GM12801 (cell line): ENCODE results near the gene BACE2.

Experiments
- TF ChIP-seq, protein P1 (sequence below): IDR thresholded peaks from one replicate; pipeline ENCODE4 v1.5.1; 2011; ENCODE audit warnings: control low read depth; ENCODE audit not compliant: insufficient read length; ENCODE audit errors: extremely low read depth

BACE2 gene

DNA sequence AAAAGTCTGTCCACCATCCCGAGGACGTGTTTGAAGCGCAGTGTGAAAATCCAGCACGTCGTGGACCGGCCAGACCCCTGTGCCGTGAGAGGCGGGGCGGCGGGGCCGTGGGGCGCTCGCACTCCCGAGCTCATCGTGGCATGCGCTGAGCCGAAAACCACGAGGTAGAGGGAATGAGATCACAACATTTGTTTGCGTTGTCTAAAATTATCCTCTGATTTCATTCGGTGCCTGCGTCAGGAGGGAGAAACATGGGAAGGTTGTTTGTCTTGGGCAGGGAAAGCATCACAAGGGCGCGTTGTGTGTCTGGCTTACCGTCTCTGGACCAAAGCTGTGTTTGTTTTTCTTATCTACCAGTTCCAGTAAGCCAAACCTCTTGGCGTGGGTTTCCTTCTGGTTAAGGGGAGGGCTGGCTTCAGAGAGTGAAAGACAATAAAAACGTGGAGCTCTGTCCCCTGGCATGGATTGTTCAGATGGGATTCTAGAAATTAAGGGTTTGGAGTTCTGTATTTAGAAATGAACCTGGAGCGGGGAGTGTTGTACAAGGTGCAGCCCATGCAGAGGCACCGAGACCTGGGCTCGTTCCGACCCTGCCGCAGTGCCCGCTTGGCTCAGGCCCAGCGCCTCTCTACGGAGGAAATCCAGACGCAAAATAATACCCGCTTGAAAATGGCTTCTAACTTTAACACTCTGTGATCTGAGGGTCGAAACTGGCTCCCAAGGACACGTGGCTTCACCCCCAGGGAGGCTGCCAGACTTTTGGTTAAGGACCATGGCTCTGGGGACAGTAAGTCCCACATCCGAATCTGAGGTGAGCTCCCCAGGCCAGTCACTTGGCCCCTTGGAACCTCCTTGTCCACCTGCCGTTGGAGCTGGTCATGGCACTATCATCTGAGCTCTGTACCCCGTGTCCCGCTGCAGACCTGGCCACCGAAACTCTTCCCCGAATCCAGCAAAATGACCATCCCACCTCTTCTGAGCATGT, 79.9 kb downstream of the BACE2 start:
- TF ChIP-seq, protein P1, sequence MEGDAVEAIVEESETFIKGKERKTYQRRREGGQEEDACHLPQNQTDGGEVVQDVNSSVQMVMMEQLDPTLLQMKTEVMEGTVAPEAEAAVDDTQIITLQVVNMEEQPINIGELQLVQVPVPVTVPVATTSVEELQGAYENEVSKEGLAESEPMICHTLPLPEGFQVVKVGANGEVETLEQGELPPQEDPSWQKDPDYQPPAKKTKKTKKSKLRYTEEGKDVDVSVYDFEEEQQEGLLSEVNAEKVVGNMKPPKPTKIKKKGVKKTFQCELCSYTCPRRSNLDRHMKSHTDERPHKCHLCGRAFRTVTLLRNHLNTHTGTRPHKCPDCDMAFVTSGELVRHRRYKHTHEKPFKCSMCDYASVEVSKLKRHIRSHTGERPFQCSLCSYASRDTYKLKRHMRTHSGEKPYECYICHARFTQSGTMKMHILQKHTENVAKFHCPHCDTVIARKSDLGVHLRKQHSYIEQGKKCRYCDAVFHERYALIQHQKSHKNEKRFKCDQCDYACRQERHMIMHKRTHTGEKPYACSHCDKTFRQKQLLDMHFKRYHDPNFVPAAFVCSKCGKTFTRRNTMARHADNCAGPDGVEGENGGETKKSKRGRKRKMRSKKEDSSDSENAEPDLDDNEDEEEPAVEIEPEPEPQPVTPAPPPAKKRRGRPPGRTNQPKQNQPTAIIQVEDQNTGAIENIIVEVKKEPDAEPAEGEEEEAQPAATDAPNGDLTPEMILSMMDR = no peak

DNA sequence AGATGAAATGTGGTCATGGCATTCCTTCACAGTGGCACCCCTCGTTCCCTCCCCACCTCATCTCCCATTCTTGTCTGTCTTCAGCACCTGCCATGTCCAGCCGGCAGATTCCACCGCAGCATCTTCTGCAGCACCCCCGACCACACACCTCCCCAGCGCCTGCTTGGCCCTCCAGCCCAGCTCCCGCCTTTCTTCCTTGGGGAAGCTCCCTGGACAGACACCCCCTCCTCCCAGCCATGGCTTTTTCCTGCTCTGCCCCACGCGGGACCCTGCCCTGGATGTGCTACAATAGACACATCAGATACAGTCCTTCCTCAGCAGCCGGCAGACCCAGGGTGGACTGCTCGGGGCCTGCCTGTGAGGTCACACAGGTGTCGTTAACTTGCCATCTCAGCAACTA, 81.5 kb downstream of the BACE2 start:
- TF ChIP-seq, protein P1 = no peak

DNA sequence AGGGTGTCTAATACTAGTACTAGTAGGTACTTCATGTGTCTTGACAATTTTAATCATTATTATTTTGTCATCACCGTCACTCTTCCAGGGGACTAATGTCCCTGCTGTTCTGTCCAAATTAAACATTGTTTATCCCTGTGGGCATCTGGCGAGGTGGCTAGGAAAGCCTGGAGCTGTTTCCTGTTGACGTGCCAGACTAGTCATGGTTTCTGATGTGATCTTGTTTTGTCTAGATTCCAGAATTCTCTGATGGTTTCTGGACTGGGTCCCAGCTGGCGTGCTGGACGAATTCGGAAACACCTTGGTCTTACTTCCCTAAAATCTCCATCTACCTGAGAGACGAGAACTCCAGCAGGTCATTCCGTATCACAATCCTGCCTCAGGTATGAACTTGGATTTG, 82.6 kb downstream of the BACE2 start:
- TF ChIP-seq, protein P1 = no peak

DNA sequence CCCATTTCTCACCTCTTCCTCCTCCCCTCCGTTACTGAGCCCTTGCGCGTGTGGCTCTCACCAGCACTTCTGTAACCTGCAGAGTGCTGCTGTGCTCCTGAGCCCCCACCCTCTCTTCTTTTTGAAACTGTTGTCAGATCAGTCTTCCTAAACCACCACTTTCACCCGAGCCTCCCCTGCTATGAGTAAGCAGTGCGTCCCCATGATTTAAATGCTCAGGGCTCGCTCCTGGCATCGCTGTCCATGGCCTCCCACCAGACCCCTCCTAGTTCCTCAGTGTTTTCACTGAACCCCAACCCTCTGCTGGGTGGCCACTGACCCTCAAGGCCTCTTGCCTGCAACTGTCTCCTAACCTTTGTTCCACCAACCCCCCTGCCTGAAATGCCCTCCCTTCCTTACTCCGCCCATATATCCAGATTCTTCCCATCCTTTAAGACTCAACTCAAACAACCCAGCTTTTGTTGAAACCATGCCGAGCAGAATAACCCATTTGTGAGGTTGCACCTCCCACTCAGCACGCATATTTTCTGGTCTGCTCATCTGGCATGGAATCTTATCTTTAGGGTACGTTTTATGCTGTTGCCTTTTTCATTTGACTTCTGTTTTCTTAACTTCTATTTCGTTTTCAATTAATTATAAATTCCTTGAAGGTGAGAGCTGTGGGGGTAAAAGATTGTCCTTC, 84.1 kb downstream of the BACE2 start:
- TF ChIP-seq, protein P1 = no peak

DNA sequence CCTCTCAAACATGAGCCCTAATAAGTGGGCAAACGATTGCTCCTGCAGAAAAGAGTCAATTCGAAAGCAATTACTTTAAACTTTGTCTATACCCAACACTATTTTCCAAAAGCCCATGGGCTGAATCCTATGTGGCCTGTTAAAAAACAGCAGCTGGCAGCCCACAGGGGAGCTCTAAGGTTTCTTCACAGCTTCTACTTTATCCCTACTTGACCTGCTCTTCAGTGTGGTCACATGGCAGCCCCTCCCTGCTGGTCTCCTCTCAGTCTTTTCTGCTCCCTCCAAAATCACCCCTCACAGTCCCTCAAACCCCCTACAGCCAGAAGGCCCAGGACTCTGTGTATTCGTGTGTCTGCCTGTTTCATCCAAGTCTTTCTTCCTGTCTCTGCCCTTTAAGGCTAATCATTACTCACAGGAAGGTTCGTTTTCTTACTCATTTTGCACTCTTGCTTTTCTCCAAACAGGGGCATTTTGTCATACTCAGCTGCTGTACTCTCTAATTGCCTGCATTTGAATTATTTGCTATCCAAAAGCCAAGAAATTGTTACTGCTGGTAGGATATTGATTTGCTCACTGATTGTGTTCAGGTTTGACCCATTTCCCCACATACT, 86.2 kb downstream of the BACE2 start:
- TF ChIP-seq, protein P1 = no peak

DNA sequence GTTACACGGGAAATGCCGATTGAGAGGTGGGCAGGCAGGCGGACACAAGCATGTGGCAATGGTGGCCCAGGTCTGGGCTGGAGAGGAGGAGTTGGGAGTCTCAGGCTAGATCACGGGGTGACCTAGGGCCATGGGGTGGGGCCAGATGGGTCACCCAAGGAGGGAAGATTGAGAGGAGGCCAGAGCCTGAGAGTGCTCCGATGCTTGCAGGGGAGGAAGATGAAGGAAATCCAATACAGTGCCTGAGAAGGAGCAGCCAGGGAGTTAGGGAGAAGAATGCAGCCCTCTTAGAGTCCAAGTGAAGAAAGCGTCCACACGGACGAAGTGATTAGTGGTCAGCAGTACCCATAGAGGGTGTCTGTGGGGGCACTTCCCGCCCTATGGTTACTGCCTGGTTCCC, 87.2 kb downstream of the BACE2 start:
- TF ChIP-seq, protein P1 = no peak
